AG09309 (cell line): ENCODE results near the gene SPARCL1.

Source experiments
- DNase-seq: peaks from one replicate; pipeline ENCODE4 v3.0.0-alpha.2; 2010; ENCODE audit warnings: low read depth
- H3K4me3 ChIP-seq: 2 replicates; pipeline ENCODE4 v1.5.1; 2011; ENCODE audit warnings: mild to moderate bottlenecking, low read depth, low read length, moderate library complexity; ENCODE audit not compliant: control insufficient read depth
- TF ChIP-seq, protein P1 (sequence below): IDR thresholded peaks from 2 replicates; pipeline ENCODE4 v1.5.1; 2011; ENCODE audit warnings: mild to moderate bottlenecking, low read depth, low read length, inconsistent platforms; ENCODE audit not compliant: insufficient read depth, control insufficient read depth; ENCODE audit errors: missing control alignments

SPARCL1 gene

DNA sequence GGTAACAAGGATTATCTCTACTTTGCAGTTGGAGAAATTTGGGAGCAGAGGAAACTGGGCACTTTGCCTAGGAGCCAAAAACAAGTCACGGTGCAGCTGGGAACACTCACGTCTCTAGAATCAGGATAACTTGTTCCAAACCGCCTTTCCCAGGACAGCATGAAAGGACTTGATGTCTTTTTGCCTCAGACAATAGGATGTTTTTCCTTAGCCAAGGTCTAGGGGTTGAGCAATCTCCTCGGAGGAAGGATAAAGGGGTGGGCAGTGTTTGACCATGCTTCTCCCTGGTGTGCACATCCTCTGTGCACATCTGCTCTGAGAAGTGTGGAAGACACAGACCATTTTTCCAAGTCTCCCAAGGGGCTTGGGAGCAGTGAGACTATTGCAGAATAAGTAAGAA lies 1.7 kb upstream of the SPARCL1 start:
- DNase-seq = no peak
- no peak overlapping the region for H3K4me3 ChIP-seq
- TF ChIP-seq, protein P1, sequence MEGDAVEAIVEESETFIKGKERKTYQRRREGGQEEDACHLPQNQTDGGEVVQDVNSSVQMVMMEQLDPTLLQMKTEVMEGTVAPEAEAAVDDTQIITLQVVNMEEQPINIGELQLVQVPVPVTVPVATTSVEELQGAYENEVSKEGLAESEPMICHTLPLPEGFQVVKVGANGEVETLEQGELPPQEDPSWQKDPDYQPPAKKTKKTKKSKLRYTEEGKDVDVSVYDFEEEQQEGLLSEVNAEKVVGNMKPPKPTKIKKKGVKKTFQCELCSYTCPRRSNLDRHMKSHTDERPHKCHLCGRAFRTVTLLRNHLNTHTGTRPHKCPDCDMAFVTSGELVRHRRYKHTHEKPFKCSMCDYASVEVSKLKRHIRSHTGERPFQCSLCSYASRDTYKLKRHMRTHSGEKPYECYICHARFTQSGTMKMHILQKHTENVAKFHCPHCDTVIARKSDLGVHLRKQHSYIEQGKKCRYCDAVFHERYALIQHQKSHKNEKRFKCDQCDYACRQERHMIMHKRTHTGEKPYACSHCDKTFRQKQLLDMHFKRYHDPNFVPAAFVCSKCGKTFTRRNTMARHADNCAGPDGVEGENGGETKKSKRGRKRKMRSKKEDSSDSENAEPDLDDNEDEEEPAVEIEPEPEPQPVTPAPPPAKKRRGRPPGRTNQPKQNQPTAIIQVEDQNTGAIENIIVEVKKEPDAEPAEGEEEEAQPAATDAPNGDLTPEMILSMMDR = no peak

DNA sequence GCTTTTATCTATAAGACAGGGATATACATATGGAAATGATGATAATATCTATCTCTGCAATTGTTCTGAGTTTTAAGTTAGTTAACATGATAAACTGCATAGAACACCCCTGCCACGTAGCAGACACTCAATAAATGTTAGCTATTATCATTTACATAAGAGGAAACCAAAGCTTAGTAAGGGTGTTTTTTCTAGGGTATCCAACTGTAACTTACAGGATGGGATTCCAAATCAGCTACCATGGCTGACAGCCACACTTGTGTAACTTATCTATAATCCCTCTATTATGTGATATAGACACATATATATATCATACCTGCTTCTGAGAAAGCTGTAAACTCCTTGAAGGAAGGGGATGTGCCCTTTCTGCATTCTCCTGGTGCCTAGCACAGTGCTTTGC lies 1.1 kb upstream of the SPARCL1 start:
- no peak for DNase-seq
- TF ChIP-seq, protein P1 = no peak
- no peak overlapping the region for H3K4me3 ChIP-seq

DNA sequence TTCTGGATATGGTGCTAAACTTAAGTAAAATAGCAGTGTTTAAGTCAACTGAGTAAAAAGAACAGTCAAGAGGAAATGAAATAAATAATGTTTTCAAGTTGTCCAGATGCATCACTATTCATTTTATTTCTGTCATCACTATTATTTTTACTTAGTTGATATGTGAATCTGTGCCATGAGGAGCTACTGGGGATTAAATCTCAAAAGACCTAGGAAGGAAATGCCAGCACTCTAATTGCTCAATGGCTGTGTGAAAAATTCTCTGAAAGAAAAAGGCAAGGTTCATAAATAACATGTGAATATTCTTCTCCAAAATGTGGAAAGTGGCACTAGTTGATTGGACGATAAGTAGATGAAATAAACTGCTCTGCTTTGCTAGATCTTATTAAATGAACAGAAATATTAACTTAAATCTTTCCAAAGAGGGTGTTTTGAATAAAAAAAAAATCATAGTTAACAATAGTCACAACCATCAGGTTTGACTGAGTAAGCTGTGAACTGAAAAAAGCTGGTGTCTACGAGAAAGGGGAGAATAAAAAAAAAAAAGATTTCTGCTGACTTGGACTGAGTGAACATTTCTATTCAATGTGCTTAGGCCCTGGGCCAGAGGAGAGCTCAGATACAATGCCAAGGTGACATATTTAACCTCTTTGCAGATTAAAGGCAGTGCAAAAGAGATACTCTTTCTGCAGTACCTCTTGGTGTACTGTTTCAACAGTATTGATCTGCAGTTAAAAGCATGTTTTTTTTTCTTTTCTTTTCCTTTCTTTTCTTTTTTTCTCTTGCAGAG lies 1.6 kb downstream of the SPARCL1 start:
- TF ChIP-seq, protein P1 = no peak
- DNase-seq = no peak

DNA sequence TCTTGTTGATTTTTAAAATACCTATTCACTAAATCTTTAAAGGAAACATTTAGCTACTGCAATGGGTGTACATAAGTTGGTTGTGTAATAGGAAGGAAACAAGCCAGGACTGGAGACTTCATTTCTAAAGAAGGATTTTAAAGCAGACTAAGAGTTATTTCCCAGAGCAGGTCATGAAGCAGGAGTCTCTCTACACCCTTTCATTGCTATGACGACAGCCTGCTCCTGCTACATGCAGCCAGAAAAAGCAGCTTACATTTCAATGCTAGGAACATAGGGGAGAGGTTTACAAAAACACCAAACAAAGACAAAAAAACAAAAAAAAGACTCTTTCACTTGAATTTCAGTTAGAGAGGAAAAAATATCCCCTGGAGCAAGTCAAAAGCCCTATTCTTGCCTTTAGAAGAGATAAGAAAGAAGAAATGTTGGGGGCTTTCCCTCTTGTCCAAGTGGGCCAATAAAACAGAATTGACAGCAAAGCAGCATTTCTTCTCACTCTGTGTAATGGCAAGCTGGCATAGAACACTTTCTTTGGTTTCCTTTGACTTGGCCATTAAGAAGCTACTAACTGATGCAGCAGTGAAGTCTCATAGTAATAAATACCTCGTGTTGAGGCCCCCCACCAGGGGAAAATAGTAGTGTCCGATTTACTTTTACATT lies 3.4 kb downstream of the SPARCL1 start:
- TF ChIP-seq, protein P1 = no peak
- no peak overlapping the region for H3K4me3 ChIP-seq
- DNase-seq = no peak

More for the DNA sequence above, 1.6 kb downstream of the SPARCL1 start:
- no peak overlapping the region for H3K4me3 ChIP-seq

DNA sequence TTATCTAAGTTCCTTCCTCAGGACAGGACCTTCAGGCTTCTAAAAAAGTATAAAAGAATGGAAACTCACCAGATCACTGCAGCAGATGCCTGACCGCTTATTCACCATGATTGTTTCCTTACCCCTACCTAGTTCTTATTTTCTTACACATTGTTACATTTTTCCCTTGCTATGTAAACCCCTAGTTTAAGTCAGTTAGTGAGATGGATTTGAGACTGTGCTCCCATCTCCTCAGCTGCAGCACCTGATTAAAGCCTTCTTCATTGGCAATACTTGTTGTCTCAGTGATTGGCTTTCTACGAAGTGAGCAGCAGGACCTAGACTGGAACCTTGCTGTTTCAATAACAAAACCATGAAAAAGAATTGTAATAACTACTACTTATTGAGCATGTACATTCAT lies 4.7 kb downstream of the SPARCL1 start:
- TF ChIP-seq, protein P1 = no peak
- no peak overlapping the region for H3K4me3 ChIP-seq
- DNase-seq = no peak

DNA sequence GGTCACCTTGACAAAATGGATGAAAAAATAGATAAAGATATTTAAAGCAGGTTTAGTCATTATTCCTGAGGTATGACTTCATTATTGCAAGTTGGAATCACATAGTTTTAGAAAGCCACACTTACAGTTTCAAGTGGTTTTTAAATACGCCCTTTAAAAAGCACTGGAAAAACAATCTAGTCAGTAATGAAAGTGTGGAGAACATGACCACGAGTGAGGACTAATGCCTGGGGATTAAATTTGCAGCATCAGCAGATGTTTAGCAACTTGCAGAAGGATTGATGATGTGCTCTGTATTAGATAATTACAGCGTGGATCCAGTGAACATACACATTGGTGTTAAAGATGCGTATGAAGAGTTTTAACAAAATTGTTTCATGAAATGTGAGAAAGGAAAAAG lies 5.9 kb downstream of the SPARCL1 start:
- TF ChIP-seq, protein P1 = no peak
- no peak for DNase-seq
- H3K4me3 ChIP-seq = no peak overlapping the region
